Activated gamma-delta T cell (primary cell): ENCODE results near the gene TBRG1.

Experiments used
- DNase-seq: peaks from one replicate; lab custom pipeline; 2025; lab: John Stamatoyannopoulos, UW

The TBRG1 gene

DNA sequence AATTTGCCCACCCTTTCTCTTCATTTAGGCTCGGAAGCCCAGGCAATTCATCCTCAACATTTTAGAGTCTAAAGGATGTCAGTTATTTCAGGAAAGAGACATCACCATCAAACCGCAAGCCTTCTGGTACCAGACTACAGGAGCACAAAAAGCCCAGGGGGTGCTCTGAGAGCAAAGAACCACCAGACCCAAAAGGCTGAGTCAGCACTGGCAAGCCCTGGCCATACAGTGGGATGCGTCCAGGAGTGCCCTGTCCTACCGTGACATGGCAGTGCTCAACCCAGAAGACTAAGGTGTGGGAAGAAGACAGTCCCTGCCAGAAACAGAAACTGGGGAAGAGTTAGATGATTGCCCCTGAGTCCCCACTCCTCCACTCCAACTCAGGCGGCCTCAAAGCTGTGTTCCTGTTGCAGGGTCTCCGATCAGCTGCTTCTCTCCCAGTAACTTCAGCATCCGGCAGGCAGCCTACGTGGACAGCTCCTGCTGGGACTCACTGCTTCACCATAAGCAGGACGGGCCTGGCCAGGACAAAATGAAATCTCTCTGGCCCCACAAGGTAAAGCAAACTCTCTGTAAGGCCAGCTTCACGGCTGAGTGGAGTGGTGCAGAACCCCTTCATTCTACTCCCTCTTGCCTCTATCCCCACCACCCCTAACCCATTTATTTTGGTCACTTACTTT lies 10.0 kb upstream of the TBRG1 start:
- no peak for DNase-seq

DNA sequence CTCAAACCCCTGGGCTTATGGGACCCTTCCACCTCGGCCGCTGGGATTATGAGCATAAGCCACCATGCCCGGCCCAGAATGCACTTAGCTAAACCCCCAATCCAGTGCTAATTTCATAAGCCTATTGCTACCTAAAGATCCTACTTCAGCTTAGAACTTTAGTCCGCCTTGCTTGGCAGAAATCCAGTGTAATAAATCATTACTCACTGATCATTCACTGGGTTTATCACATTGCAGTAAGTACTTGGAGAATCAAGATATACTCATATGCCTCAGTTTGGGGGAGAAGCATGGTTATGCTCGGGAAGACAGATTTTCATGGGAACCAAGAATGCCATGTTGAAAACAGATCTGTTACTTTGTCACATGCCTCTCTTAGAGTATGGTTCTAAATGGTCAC lies 3.8 kb upstream of the TBRG1 start:
- DNase-seq, result no peak

- DNase-seq, result no peak
Measured at GRCh38 chr11:124623861-124624525, 1.3 kb downstream of the TBRG1 start.

DNA sequence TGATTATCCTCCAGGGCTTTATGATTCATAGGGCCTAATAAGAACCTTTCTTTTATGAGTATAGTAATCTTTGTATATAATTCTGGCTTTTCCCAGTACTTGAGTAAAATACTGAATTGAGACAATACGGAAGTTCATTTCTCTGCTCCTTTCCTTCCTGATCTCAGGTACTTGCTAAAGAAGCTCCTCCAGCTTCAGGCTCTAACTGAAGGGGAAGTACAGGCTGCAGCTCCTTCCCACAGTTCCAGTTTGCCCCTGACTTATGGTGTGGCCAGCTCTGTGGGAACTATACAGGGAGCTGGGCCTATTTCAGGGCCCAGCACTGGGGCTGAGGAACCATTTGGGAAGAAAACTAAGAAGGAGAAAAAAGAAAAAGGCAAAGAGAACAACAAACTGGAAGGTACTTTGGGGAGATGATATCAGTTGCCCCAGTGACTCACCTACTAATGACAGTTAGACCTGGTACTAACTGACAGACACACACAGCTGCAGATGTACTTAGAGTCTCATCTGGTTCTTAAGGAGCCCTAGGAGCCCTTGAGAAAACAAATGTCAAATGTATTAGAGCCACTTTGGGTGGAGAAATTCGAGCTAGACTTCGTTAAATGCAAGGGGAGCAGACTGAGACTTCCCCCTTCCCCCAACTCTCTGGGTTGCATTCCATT lies 3.0 kb downstream of the TBRG1 start:
- DNase-seq, result no peak

- no peak for DNase-seq
Measured at GRCh38 chr11:124627546-124627945, 4.9 kb downstream of the TBRG1 start.

DNA sequence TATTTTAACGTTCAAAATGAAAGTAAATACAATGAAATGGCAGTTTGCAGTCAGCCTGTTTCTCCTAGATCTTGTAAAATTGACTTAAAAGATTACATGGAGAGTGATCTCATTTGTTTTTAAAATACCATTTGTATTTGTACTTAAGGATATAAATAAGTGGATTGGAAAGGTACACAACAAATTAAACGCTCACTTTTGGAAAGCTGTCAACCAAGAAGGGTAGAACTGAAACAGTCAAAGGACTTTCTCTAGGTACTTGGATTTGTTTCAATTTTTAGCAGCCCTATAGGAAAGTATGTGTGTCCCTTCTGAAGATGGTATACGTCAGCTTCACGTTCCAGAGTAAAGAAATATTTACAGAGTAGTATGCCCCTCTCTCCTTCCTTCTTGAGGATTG lies 7.3 kb downstream of the TBRG1 start:
- DNase-seq, result no peak

GRCh38 chr11:124633355-124633754 lies 10.7 kb downstream of the TBRG1 start:
- DNase-seq, result no peak

DNA sequence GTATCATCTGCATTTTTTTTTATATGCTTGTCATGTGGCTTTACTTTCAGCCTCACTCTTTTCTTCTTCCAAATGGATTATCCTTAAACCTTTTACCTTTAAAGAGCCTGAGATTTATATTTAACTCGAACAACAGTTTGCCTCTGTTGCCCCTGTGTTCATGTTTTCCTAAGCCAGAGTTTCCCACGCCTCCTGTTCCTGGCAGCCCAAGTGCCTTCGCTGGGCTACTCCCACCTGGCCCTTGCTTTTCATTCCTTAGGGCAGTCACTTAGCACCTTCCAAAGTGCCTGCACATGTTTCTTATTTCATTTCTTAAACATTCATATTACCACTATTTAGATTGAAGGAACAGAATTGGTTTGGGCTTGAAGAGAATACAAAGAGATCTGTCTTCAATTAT lies 13.3 kb downstream of the TBRG1 start:
- no peak for DNase-seq

GRCh38 chr11:124638500-124638899 lies 15.8 kb downstream of the TBRG1 start:
- DNase-seq, result no peak

DNA sequence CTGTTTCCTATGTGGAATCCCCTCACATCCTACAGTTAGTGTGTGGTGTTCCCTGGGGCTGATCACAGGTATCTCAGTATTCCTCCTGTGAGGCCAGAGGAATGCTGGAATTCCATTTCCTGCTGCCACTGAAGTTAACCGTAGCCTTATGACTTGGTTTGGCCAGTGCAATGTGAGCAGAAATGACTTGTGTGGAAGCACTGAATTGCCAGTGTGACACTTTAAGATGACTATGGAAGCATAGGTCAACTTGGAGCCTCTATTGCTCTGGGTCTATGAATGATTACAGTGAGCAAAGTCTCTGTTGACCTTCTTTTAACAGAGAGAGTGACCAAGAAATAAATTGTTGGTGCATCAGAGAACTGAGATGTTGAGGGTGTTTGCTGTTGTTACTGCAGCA lies 16.5 kb downstream of the TBRG1 start:
- no peak for DNase-seq

DNA sequence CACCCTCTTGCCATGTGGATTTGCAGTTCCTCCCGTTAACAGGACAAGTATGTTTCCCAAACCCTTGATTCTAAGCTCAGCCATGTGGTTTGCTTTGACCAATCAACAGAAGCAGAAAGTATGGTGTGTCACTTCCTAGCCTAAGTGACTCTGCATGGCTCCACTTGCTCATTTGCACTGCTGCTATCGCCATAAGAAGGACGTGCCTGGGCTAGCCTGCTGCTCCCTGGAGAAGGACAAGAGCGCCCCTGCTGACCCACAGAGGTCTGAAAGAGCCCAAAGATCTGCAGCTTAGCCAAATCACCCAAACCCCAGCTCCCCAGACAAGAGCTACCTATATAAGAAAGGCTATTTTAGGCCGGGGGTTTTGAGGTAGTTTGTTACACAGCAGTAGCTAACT lies 18.0 kb downstream of the TBRG1 start:
- no peak for DNase-seq

GRCh38 chr11:124642628-124643027 lies 20.0 kb downstream of the TBRG1 start:
- DNase-seq, result no peak

DNA sequence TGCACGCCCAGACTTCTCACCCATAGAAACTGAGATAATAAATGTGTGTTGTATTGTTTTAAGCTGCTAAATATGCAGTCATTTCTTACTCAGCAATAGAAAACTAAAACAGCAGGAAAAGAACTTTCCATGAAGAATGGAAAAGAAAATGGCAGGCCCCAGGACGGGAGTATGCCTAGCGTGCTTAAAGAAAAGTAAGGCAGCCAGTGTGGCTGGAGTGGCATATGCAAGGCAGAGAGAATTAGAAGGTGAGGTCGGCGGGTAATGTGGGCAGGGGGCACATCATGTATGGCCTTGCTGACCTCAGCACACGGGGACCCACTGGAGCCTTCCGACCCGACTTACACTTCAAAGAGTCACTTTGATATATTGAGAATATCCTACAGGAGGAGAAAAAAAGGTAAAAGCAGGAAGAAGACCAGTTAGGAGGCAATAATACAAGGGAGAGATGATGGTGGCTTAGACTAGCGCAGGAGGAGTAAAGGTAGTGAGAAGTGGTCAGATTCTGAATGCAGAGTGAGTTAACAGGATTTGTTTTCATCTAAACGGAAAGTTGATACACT lies 20.5 kb downstream of the TBRG1 start:
- no peak for DNase-seq

- DNase-seq, result no peak
Measured at GRCh38 chr11:124643605-124644425, 21.2 kb downstream of the TBRG1 start.

DNA sequence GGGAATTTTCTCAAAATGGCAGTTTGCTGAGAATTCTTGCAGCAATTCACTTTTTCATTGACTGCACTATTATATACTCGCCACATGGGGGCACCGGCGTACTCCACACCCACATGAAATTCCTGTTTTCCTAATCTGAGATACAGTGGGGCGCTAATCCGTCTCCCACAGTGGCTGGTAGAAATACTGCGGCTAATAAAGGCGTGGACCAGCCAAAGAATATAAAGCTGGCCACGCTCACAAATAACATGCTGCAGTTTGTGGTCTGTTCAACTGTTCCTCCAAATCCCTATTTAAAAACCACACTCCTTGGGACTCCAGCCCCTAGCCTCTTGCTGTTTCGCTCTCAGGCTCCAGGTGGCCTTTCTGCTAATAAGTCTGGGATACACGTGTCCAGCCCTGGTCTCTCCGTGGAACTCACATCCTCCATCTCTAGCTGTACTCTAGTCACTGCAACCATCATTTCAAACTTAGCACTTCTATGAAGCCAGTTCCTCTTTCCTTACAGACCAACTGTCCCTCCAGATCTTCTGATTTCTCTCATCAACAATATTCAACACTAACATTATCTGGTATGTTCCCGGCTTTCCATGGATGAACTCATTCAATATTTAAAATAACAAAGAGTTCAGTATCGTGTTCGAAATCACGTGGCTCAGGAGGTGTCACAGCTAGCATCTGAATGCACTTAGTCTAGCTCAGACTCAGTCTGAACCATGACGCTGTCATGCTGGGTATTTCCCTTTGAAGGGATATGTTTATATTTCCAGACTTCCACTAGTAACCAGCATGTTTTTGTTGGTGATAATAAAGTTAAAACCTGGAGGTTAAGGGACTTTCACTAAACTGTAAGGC lies 22.0 kb downstream of the TBRG1 start:
- no peak for DNase-seq

DNA sequence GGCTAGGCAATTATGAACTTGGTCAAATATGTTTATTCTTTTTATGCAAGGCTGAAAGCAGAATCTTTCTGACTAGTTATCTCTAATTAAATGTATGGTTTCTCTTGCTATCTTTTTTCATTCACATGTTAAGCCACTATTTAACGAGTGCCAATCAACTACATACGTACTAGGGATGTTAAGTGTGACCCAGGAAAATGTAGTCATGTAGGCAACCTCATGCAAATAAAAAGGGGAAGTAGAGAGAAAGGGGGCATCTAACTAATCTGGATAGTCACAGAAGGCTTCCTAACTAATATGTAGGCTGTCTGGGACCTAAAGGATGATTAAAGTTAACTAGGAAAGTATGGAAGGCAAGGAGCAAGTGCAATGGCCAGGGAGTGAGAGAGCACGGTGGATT lies 23.5 kb downstream of the TBRG1 start:
- no peak for DNase-seq

- no peak for DNase-seq
Measured at GRCh38 chr11:124648610-124649009, 25.9 kb downstream of the TBRG1 start.

DNA sequence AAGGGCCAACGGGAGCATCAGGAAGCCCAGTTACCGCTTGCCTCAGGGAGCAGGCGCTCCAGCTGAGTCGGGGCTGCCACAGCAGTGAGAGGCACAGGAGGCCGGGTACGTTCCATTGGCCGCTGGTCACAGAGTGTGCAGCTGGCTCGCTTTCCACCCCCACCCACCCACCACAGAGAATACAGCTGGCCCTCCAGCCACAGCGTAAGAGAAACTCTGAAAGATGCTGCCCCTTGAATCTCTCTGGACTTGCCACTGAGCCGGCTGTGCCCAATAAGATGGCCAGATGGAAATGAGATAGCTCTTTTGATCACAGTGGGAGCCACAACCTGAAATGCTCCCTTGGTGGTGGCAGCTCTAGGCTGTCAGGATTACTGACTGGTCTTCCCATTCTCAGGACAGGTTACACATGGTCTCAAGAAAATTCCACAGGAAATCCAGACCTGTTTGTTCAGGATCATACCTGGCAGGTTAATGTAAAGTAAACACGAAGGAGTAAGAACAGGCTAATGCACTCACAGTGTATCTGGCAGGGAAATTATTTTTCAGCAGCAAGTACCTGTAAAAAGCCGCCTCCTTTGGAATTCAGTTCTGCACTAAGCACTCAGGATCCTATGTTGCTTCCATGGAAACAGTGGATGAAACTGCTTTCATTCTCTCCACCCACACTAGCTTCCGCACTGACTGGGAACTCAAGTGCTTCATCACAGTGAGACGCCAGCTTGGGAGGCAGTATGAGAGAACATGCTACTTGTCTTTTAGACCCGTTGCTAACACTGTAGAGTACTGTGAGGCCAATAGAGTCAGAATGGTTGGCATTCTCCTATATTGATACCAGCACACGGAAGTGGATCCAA lies 34.3 kb downstream of the TBRG1 start:
- no peak for DNase-seq

DNA sequence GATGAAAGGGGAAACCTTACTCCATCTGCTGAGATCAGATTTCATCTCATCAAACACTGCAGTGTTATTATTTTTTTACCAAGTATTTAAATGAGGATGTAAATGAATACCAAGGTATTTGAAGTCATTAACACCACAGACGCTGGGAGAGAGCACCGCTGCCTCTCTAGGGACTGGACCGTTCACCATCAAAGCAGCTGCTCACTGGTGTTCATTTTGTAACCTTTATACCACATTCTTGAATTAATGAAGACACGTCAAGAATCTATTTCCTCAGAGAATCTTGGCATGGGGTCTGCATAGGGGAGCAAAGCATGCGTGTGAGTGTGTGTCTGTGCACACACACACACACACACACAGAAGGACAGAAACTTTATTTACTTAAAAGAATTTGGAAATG lies 35.2 kb downstream of the TBRG1 start:
- DNase-seq, result no peak

- DNase-seq, result no peak
Measured at GRCh38 chr11:124658501-124658900, 35.8 kb downstream of the TBRG1 start.
